Transverse colon (tissue), 4 donors: ENCODE data around the gene SNN. TPM values are rescaled to one million over a fixed set of nuclear protein-coding genes. Genes with fewer than 3 reads are reported as not detected.

Experiments used
- DNase-seq: peaks from one replicate; pipeline ENCODE4 v3.0.0-alpha.2; 2019
- H3K27ac ChIP-seq, 4 donors: fragments of 200-600 bp; sonication (generic); 2 replicates each; pipeline ENCODE4 v1.5.1; 2016 to 2018; ENCODE audit warnings: inconsistent platforms in 4 of 4
- H3K27me3 ChIP-seq: fragments of 200-600 bp; sonication (generic); 2 replicates; pipeline ENCODE4 v1.5.1; 2017; ENCODE audit warnings: inconsistent platforms
- H3K36me3 ChIP-seq, 4 donors: fragments of 200-600 bp; sonication (generic); 2 replicates each; pipeline ENCODE4 v1.5.1; 2017 to 2019; ENCODE audit warnings: inconsistent platforms in 4 of 4
- H3K4me1 ChIP-seq, 4 donors: fragments of 200-600 bp; sonication (generic); 2 replicates each; pipeline ENCODE4 v1.5.1; 2017 to 2020; ENCODE audit warnings: inconsistent platforms in 4 of 4
- H3K4me3 ChIP-seq, 4 donors: fragments of 200-600 bp; sonication (generic); 1 replicate in 1 of 4; 2 replicates in 3 of 4; pipeline versions ENCODE4 v1.5.1 to v1.6.1; 2017 to 2019; ENCODE audit warnings: inconsistent platforms in 4 of 4
- H3K9me3 ChIP-seq, 2 donors: fragments of 200-600 bp; sonication (generic); 2 replicates each; pipeline ENCODE4 v1.5.1; 2017 to 2019; ENCODE audit warnings: inconsistent platforms in 2 of 2
- EP300 ChIP-seq: sonication (generic); formaldehyde crosslinking; IDR thresholded peaks from one replicate; pipeline ENCODE4 v1.6.1; 2017; ENCODE audit warnings: antibody characterized with exemption, low read depth
- POLR2A ChIP-seq: fragments of 450-650 bp; IDR thresholded peaks from one replicate; pipeline ENCODE4 v1.6.1; 2016; ENCODE audit warnings: antibody characterized with exemption, mild to moderate bottlenecking, moderate library complexity
- POLR2AphosphoS5 ChIP-seq, 3 donors: sonication (generic); formaldehyde crosslinking; IDR thresholded peaks; one replicate each; pipeline ENCODE4 v1.6.1; 2016; ENCODE audit warnings: antibody characterized with exemption in 3 of 3
- WGBS, 2 donors: methylation state at CpG; one replicate each; pipeline ENCODE4 v1.1.5; 2018; ENCODE audit warnings: low coverage in 1 of 2; 5-methylcytosine and 5-hydroxymethylcytosine counted together
- in situ Hi-C, 4 donors: fragments of 200-750 bp; cut with MboI; loops; one replicate each; pipeline versions ENCODE4 v1.15.0 to v1.15.1; 2017; ENCODE audit warnings: low sequenced_read_pairs in 3 of 4, low pct_ligation_motif_present in 1 of 4, low pct_unique_long_range_greater_than_20kb in 1 of 4
- intact Hi-C: fragments of 100-400 bp; cut with DNase I; formaldehyde crosslinking; loops from one replicate; pipeline ENCODE4 v1.15.1; 2023; ENCODE audit warnings: low total_unique reads
- total RNA-seq, 4 donors: library from RNA; depleted of rRNA; stranded (reverse); fragments of >200 nt; gene quantifications; one replicate each; pipeline ENCODE4 v1.1.0, GENCODE V29; 2016
- TF ChIP-seq, protein P1 (sequence below), 5 experiments: fragments of 200-600 bp in 3 of 5; fragments of 450-650 bp in 2 of 5; sonication (generic) in 3 of 5; IDR thresholded peaks; 1 replicate in 2 of 5; 2 replicates in 3 of 5; pipeline ENCODE4 v1.5.1; 2016 to 2017; ENCODE audit warnings: antibody characterized with exemption in 5 of 5, inconsistent platforms in 3 of 5, mild to moderate bottlenecking in 2 of 5, moderate library complexity in 1 of 5

Gene SNN
- total RNA-seq, 4 donors from 2014 or later = 4.9 to 12.3 (median 8.6) TPM

DNA sequence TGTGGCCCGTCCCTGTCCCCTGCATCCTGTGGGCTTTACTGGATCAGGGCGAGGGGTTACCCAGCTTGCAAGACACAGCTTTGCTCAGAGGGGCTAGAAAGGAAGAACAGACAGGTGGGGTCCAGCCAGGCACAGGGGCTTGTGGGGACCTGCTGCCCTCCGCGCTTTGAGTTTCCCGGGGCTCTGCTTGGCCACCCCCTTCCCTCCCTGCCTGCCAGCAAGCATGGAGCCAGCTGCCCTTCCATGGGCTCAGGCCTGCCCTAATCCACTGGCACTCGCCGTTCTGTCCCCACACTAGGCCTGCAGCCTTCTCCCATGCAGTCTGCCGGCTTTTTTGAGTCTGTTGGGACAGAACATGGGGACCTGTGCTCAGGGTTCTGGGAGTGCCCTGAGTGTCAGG, 3.4 kb downstream of the SNN start:
- no peaks in the 10 kb centered on the region for H3K9me3 ChIP-seq
- intact Hi-C loops (no loop called here), in situ Hi-C loops (no loop called here)
- no peak for TF ChIP-seq EP300
- no peak for TF ChIP-seq POLR2AphosphoS5 (IDR thresholded peaks at IDR 0.05)
- TF ChIP-seq, protein P1, sequence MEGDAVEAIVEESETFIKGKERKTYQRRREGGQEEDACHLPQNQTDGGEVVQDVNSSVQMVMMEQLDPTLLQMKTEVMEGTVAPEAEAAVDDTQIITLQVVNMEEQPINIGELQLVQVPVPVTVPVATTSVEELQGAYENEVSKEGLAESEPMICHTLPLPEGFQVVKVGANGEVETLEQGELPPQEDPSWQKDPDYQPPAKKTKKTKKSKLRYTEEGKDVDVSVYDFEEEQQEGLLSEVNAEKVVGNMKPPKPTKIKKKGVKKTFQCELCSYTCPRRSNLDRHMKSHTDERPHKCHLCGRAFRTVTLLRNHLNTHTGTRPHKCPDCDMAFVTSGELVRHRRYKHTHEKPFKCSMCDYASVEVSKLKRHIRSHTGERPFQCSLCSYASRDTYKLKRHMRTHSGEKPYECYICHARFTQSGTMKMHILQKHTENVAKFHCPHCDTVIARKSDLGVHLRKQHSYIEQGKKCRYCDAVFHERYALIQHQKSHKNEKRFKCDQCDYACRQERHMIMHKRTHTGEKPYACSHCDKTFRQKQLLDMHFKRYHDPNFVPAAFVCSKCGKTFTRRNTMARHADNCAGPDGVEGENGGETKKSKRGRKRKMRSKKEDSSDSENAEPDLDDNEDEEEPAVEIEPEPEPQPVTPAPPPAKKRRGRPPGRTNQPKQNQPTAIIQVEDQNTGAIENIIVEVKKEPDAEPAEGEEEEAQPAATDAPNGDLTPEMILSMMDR (IDR thresholded peaks at IDR 0.05) = no peak
- no peak for TF ChIP-seq POLR2A
- no peaks in the 10 kb centered on the region for H3K36me3 ChIP-seq
- no peak for DNase-seq
- WGBS, 2 donors = 92% methylated on average over 8 of the region's 8 CpGs; no CpG with 5 or more reads in 1 of the 2 donors
- H3K4me1 ChIP-seq = peaks cover 12 to 68% (median 34%) of the 10 kb centered on the region in 4 donors
- H3K27me3 ChIP-seq = peaks cover 6% of the 10 kb centered on the region
- no peak overlapping the region for H3K4me3 ChIP-seq
- no peak overlapping the region for H3K27ac ChIP-seq

- TF ChIP-seq POLR2A = no peak
- TF ChIP-seq POLR2AphosphoS5 (IDR thresholded peaks at IDR 0.05) = no peak
- TF ChIP-seq EP300 = no peak
- TF ChIP-seq, protein P1 (IDR thresholded peaks at IDR 0.05) = no peak
- no peak for DNase-seq
- in situ Hi-C loops = no loop called here
- WGBS, 2 donors = 77 to 81% methylated on average over 16 to 25 of the region's 25 CpGs
- no peak overlapping the region for H3K4me3 ChIP-seq
- peaks cover 6% of the 10 kb centered on the region for H3K27me3 ChIP-seq
- no peaks in the 10 kb centered on the region for H3K9me3 ChIP-seq
- H3K4me1 ChIP-seq = peaks cover 12 to 68% (median 34%) of the 10 kb centered on the region in 4 donors
- H3K27ac ChIP-seq = peak overlapping the region in 2 of 4 donors; percentile 30
- no peaks in the 10 kb centered on the region for H3K36me3 ChIP-seq
- intact Hi-C loops = no loop called here
Measured at GRCh38 chr16:11672206-11673090, 4.2 kb downstream of the SNN start.

GRCh38 chr16:11673091-11674000, 5.1 kb downstream of the SNN start:
- no peaks in the 10 kb centered on the region for H3K36me3 ChIP-seq
- TF ChIP-seq EP300 (no peak), POLR2AphosphoS5 (IDR thresholded peaks at IDR 0.05) (no peak), POLR2A (no peak)
- TF ChIP-seq, protein P1 (IDR thresholded peaks at IDR 0.05) = no peak
- H3K27me3 ChIP-seq = peaks cover 6% of the 10 kb centered on the region
- no peak overlapping the region for H3K4me3 ChIP-seq
- no peak for DNase-seq
- in situ Hi-C loops (no loop called here), intact Hi-C loops (no loop called here)
- no peaks in the 10 kb centered on the region for H3K9me3 ChIP-seq
- 88 to 93% methylated on average over 7 to 24 of the region's 25 CpGs for WGBS, 2 donors
- H3K4me1 ChIP-seq = peaks cover 12 to 70% (median 34%) of the 10 kb centered on the region in 4 donors
- H3K27ac ChIP-seq = peak overlapping the region in 1 of 4 donors; percentile 30
